Muscle of leg (tissue), 9 donors: Measurements from ENCODE around the gene FMNL2. TPM values are rescaled to one million over a fixed set of nuclear protein-coding genes. Genes with fewer than 3 reads are reported as not detected.

ENCODE experiments used
- polyA plus RNA-seq, 8 donors: library from polyadenylated mRNA; unstranded; fragments of 120-200 nt; gene quantifications; one replicate each; pipeline versions ENCODE4 v1.2.1 to v1.2.3, GENCODE V29; 2013; ENCODE audit warnings: inconsistent platforms in 1 of 8, low replicate concordance in 1 of 8; ENCODE audit not compliant: insufficient read length in 8 of 8, insufficient read depth in 1 of 8
- total RNA-seq: library from RNA; stranded (reverse); fragments of 120-200 nt; gene quantifications from one replicate; pipeline ENCODE4 v1.2.4, GENCODE V29; 2013

The FMNL2 gene
- total and polyA plus RNA-seq, 9 donors = 21.5 to 36.1 (median 24.1) TPM

Other genes with a start within 250 kb of the FMNL2 start
- gene CACNB4, start 236.1 kb upstream of the FMNL2 start, total RNA-seq = 7.2 TPM
- gene CACNB4, start 236.1 kb upstream of the FMNL2 start, polyA plus RNA-seq = 1 to 10 TPM; 3.1 to 6.9 (median 4.2) TPM
- 29.5 TPM for gene STAM2, start 159.4 kb upstream of the FMNL2 start, total RNA-seq
- gene STAM2, start 159.4 kb upstream of the FMNL2 start, polyA plus RNA-seq = 10 to 100 TPM; 15.3 to 24.3 (median 19.4) TPM